Uterus (tissue), 2 donors: Measurements from ENCODE around the gene MLXIP.

Experiments used
- CTCF ChIP-seq, 4 experiments: fragments of 200-600 bp in 2 of 4; fragments of 450-650 bp in 2 of 4; sonication (generic) in 2 of 4; IDR thresholded peaks; one replicate each; pipeline ENCODE4 v1.5.1; 2016 to 2019; ENCODE audit warnings: antibody characterized with exemption in 4 of 4, mild to moderate bottlenecking in 2 of 4, moderate library complexity in 1 of 4
- POLR2A ChIP-seq, 2 donors: fragments of 450-650 bp; IDR thresholded peaks; one replicate each; pipeline ENCODE4 v1.6.1; 2016; ENCODE audit warnings: antibody characterized with exemption in 2 of 2, mild to moderate bottlenecking in 1 of 2, moderate library complexity in 1 of 2

GRCh38 chr12:122099280-122099749, 20.8 kb downstream of the MLXIP start:
- TF ChIP-seq CTCF (IDR thresholded peaks at IDR 0.05) = no peak
- no peak for TF ChIP-seq POLR2A (IDR thresholded peaks at IDR 0.05)
